RWPE1 (cell line): ENCODE measurements around the gene APCDD1.

Source experiments
- CTCF ChIA-PET: fragments of 350-600 bp; sonication (Branson Sonifier 250); formaldehyde crosslinking; extraction: SDS; loops from one replicate; lab custom pipeline; 2021; lab: Yijun Ruan, JAX
- POLR2A ChIA-PET: fragments of 400-600 bp; formaldehyde crosslinking; extraction: SDS; loops from one replicate; lab custom pipeline; 2020; ENCODE audit warnings: antibody characterized with exemption; ENCODE audit not compliant: low non-redundant PET; lab: Yijun Ruan, JAX
- DNase-seq: peaks from one replicate; pipeline ENCODE4 v3.0.0; 2012; ENCODE audit warnings: low spot score
- H3K27ac ChIP-seq: fragments of 450-650 bp; 2 replicates; pipeline ENCODE4 v1.5.1; 2017
- CTCF ChIP-seq: fragments of 450-650 bp; conservative IDR thresholded peaks from 2 replicates; pipeline ENCODE4 v1.5.1; 2017; ENCODE audit warnings: low read depth, mild to moderate bottlenecking

The APCDD1 gene

GRCh38 chr18:10410472-10411308 is 43.7 kb upstream of the APCDD1 start:
- no peak overlapping the region for H3K27ac ChIP-seq
- ChIA-PET POLR2A (interaction anchor here (0.5 kb wide), 1 partner anchor 809 kb away, joined by 4 read pairs; no protein-coding TSS in a partner anchor), CTCF (no interaction called here)
- no peak for TF ChIP-seq CTCF
- no peak for DNase-seq

- H3K27ac ChIP-seq, result peak overlapping the region; percentile 72
- peak; percentile 84 for DNase-seq
- POLR2A ChIA-PET, result no interaction called here
- CTCF ChIA-PET, result no interaction called here
- TF ChIP-seq CTCF, result no peak
Observed at GRCh38 chr18:10412933-10413332, 41.5 kb upstream of the APCDD1 start.

GRCh38 chr18:10413722-10414121 is 40.7 kb upstream of the APCDD1 start:
- CTCF ChIA-PET, result no interaction called here
- TF ChIP-seq CTCF, result no peak
- peak overlapping the region; percentile 72 for H3K27ac ChIP-seq
- POLR2A ChIA-PET, result no interaction called here
- no peak for DNase-seq

GRCh38 chr18:10414293-10414842 is 40.1 kb upstream of the APCDD1 start:
- H3K27ac ChIP-seq, result peak overlapping the region; percentile 72
- CTCF ChIA-PET, result interaction anchor here (0.6 kb wide), 1 partner anchor 53 kb away, joined by 3 read pairs; no protein-coding TSS in a partner anchor
- TF ChIP-seq CTCF, result no peak
- POLR2A ChIA-PET, result no interaction called here
- DNase-seq, result no peak

- ChIA-PET POLR2A (no interaction called here), CTCF (interaction anchor here (0.6 kb wide), 1 partner anchor 87 kb away, joined by 3 read pairs; no protein-coding TSS in a partner anchor)
Observed at GRCh38 chr18:10416065-10416464, 38.4 kb upstream of the APCDD1 start.

GRCh38 chr18:10417191-10417590 is 37.2 kb upstream of the APCDD1 start:
- CTCF ChIA-PET, result interaction anchor here (0.5 kb wide), 1 partner anchor 18 kb away, joined by 3 read pairs; no protein-coding TSS in a partner anchor
- TF ChIP-seq CTCF, result no peak
- POLR2A ChIA-PET, result no interaction called here
- peak; percentile 91 for DNase-seq
- peak overlapping the region; percentile 67 for H3K27ac ChIP-seq

More at GRCh38 chr18:10416065-10416464, 38.4 kb upstream of the APCDD1 start:
- no peak for DNase-seq
- TF ChIP-seq CTCF, result no peak
- no peak overlapping the region for H3K27ac ChIP-seq
